Measurements from ENCODE around the gene TIE1. TPM values are rescaled to one million over a fixed set of nuclear protein-coding genes. Genes with fewer than 3 reads are reported as not detected.

TIE1 gene
- total and polyA plus RNA-seq, 7 donors, result 1.2 to 33.8 (median 9.5) TPM

- Histone ChIP-seq H3K27ac (no peak within 1 kb of the TSS), H3K4me3 (no peak within 1 kb of the TSS), H3K27me3 (peaks cover 6 to 39% (median 20%) of the 10 kb centered on the region in 3 donors), H3K36me3 (no peaks in the 10 kb centered on the region), H3K9me3 (no peaks in the 10 kb centered on the region), H3K4me1 (peaks cover 0 to 8% (median 0%) of the 10 kb centered on the region in 4 donors)
- TF ChIP-seq POLR2AphosphoS5 (IDR thresholded peaks at IDR 0.05), result no peak
- no peak for TF ChIP-seq CTCF (IDR thresholded peaks at IDR 0.05)
- TF ChIP-seq EP300 (IDR thresholded peaks at IDR 0.05), result no peak
- TF ChIP-seq POLR2A (IDR thresholded peaks at IDR 0.05), result no peak
- intact Hi-C loops (cut with DNase I), result no loop called here
- DNase-seq, result no peak
- WGBS, 2 donors, result 20 to 71% methylated on average over 7 of the region's 7 CpGs
Measured at GRCh38 chr1:43269627-43270375, 31.0 kb upstream of the TIE1 start, which contains the start of gene TMEM125. TSS of gene TMEM125 (plus strand) at chr1:43269983. CDS start at chr1:43272723, 2,740 bp downstream.

GRCh38 chr1:43270421-43271095 is 30.2 kb upstream of the TIE1 start:
- Histone ChIP-seq H3K27me3 (peaks cover 6 to 39% (median 20%) of the 10 kb centered on the region in 3 donors), H3K9me3 (no peaks in the 10 kb centered on the region), H3K4me3 (no peak overlapping the region), H3K4me1 (peaks cover 0 to 8% (median 0%) of the 10 kb centered on the region in 4 donors), H3K27ac (no peak overlapping the region), H3K36me3 (no peaks in the 10 kb centered on the region)
- 3 to 9% methylated on average over 29 of the region's 29 CpGs for WGBS, 2 donors
- peak; percentile 50 for DNase-seq
- peak in 1 of 2 donors; percentile 55 for TF ChIP-seq POLR2A (IDR thresholded peaks at IDR 0.05)
- TF ChIP-seq CTCF (IDR thresholded peaks at IDR 0.05), result no peak
- intact Hi-C loops (cut with DNase I), result no loop called here

GRCh38 chr1:43271186-43272118 is 29.3 kb upstream of the TIE1 start:
- Histone ChIP-seq H3K36me3 (no peaks in the 10 kb centered on the region), H3K9me3 (no peaks in the 10 kb centered on the region), H3K27me3 (peaks cover 6 to 39% (median 20%) of the 10 kb centered on the region in 3 donors), H3K4me1 (peaks cover 0 to 8% (median 0%) of the 10 kb centered on the region in 4 donors), H3K4me3 (no peak overlapping the region), H3K27ac (no peak overlapping the region)
- no peak for TF ChIP-seq POLR2AphosphoS5 (IDR thresholded peaks at IDR 0.05)
- TF ChIP-seq CTCF (IDR thresholded peaks at IDR 0.05), result no peak
- TF ChIP-seq POLR2A (IDR thresholded peaks at IDR 0.05), result no peak
- TF ChIP-seq EP300 (IDR thresholded peaks at IDR 0.05), result no peak
- WGBS, 2 donors, result 54 to 74% methylated on average over 12 of the region's 12 CpGs
- DNase-seq, result peak; percentile 30
- intact Hi-C loops (cut with DNase I), result no loop called here

- Histone ChIP-seq H3K4me3 (no peak overlapping the region), H3K36me3 (no peaks in the 10 kb centered on the region), H3K4me1 (peaks cover 0 to 8% (median 0%) of the 10 kb centered on the region in 4 donors), H3K27me3 (peaks cover 6 to 39% (median 20%) of the 10 kb centered on the region in 3 donors), H3K9me3 (no peaks in the 10 kb centered on the region), H3K27ac (no peak overlapping the region)
- intact Hi-C loops (cut with DNase I), result no loop called here
- WGBS, 2 donors, result 84 to 87% methylated on average over 9 of the region's 9 CpGs
- no peak for TF ChIP-seq POLR2AphosphoS5 (IDR thresholded peaks at IDR 0.05)
- TF ChIP-seq EP300 (IDR thresholded peaks at IDR 0.05), result no peak
- no peak for TF ChIP-seq CTCF (IDR thresholded peaks at IDR 0.05)
- TF ChIP-seq POLR2A (IDR thresholded peaks at IDR 0.05), result no peak
- DNase-seq, result peak; percentile 56
Measured at GRCh38 chr1:43272161-43272560, 28.6 kb upstream of the TIE1 start.
